ENCODE results near the gene LMCD1. TPM values are rescaled to one million over a fixed set of nuclear protein-coding genes. Genes with fewer than 3 reads are reported as not detected.

Gene LMCD1
- total and polyA plus RNA-seq, 2 of the 8 experiments (the other 6 are each of a cell fraction or from before 2014, with no cell fraction given), result 12.3 to 26.5 TPM

DNA sequence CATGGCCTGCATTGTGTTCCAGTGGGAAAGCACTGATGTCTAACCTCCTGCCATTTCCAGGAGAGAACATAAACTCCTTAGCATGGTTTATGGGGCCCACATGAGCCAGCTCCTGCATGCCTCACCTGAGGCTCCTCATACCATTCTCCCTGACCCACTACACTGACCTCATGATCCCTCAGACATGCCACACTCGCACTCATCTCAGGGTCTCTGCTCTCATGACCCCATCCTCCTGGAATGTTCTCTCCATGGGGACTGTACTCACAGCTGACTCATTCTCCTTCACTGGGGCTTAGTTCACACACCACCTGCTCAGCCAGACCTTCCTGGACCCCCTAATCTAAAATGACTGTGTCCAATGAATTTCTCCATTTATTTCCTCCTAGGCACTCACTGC is 4.0 kb upstream of the LMCD1 start (continued):
- TF ChIP-seq, protein P1, sequence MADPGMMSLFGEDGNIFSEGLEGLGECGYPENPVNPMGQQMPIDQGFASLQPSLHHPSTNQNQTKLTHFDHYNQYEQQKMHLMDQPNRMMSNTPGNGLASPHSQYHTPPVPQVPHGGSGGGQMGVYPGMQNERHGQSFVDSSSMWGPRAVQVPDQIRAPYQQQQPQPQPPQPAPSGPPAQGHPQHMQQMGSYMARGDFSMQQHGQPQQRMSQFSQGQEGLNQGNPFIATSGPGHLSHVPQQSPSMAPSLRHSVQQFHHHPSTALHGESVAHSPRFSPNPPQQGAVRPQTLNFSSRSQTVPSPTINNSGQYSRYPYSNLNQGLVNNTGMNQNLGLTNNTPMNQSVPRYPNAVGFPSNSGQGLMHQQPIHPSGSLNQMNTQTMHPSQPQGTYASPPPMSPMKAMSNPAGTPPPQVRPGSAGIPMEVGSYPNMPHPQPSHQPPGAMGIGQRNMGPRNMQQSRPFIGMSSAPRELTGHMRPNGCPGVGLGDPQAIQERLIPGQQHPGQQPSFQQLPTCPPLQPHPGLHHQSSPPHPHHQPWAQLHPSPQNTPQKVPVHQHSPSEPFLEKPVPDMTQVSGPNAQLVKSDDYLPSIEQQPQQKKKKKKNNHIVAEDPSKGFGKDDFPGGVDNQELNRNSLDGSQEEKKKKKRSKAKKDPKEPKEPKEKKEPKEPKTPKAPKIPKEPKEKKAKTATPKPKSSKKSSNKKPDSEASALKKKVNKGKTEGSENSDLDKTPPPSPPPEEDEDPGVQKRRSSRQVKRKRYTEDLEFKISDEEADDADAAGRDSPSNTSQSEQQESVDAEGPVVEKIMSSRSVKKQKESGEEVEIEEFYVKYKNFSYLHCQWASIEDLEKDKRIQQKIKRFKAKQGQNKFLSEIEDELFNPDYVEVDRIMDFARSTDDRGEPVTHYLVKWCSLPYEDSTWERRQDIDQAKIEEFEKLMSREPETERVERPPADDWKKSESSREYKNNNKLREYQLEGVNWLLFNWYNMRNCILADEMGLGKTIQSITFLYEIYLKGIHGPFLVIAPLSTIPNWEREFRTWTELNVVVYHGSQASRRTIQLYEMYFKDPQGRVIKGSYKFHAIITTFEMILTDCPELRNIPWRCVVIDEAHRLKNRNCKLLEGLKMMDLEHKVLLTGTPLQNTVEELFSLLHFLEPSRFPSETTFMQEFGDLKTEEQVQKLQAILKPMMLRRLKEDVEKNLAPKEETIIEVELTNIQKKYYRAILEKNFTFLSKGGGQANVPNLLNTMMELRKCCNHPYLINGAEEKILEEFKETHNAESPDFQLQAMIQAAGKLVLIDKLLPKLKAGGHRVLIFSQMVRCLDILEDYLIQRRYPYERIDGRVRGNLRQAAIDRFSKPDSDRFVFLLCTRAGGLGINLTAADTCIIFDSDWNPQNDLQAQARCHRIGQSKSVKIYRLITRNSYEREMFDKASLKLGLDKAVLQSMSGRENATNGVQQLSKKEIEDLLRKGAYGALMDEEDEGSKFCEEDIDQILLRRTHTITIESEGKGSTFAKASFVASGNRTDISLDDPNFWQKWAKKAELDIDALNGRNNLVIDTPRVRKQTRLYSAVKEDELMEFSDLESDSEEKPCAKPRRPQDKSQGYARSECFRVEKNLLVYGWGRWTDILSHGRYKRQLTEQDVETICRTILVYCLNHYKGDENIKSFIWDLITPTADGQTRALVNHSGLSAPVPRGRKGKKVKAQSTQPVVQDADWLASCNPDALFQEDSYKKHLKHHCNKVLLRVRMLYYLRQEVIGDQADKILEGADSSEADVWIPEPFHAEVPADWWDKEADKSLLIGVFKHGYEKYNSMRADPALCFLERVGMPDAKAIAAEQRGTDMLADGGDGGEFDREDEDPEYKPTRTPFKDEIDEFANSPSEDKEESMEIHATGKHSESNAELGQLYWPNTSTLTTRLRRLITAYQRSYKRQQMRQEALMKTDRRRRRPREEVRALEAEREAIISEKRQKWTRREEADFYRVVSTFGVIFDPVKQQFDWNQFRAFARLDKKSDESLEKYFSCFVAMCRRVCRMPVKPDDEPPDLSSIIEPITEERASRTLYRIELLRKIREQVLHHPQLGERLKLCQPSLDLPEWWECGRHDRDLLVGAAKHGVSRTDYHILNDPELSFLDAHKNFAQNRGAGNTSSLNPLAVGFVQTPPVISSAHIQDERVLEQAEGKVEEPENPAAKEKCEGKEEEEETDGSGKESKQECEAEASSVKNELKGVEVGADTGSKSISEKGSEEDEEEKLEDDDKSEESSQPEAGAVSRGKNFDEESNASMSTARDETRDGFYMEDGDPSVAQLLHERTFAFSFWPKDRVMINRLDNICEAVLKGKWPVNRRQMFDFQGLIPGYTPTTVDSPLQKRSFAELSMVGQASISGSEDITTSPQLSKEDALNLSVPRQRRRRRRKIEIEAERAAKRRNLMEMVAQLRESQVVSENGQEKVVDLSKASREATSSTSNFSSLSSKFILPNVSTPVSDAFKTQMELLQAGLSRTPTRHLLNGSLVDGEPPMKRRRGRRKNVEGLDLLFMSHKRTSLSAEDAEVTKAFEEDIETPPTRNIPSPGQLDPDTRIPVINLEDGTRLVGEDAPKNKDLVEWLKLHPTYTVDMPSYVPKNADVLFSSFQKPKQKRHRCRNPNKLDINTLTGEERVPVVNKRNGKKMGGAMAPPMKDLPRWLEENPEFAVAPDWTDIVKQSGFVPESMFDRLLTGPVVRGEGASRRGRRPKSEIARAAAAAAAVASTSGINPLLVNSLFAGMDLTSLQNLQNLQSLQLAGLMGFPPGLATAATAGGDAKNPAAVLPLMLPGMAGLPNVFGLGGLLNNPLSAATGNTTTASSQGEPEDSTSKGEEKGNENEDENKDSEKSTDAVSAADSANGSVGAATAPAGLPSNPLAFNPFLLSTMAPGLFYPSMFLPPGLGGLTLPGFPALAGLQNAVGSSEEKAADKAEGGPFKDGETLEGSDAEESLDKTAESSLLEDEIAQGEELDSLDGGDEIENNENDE (IDR thresholded peaks at IDR 0.05; ENCODE audit: insufficient replicate concordance, low read length), result no peak
- no peak for TF ChIP-seq HDAC6 (IDR thresholded peaks at IDR 0.05; ENCODE audit: low read depth, low read length)
- no peak for TF ChIP-seq SAP30 (IDR thresholded peaks at IDR 0.05; ENCODE audit: insufficient read depth, insufficient replicate concordance, low read length)
- TF ChIP-seq SP4 (IDR thresholded peaks at IDR 0.05; ENCODE audit: low read length), result no peak
- TF ChIP-seq POU5F1 (IDR thresholded peaks at IDR 0.05; ENCODE audit: low read depth, low read length), result no peak
- TF ChIP-seq NANOG (IDR thresholded peaks at IDR 0.05; ENCODE audit: insufficient read depth, low read depth, low read length, poor library complexity, severe bottlenecking), result no peak
- no peak for TF ChIP-seq BRCA1 (IDR thresholded peaks at IDR 0.05; ENCODE audit: low read depth, low read length)
- no peak for TF ChIP-seq POLR2A (IDR thresholded peaks at IDR 0.05; ENCODE audit: control extremely low read depth in 1 of 2, low read depth in 2 of 2, low read length in 2 of 2)
- TF ChIP-seq TBP (IDR thresholded peaks at IDR 0.05; ENCODE audit: low read depth, low read length), result no peak
- no peak for TF ChIP-seq KDM5A (IDR thresholded peaks at IDR 0.05; ENCODE audit: low read length)
- TF ChIP-seq, protein P2, sequence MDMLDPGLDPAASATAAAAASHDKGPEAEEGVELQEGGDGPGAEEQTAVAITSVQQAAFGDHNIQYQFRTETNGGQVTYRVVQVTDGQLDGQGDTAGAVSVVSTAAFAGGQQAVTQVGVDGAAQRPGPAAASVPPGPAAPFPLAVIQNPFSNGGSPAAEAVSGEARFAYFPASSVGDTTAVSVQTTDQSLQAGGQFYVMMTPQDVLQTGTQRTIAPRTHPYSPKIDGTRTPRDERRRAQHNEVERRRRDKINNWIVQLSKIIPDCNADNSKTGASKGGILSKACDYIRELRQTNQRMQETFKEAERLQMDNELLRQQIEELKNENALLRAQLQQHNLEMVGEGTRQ (IDR thresholded peaks at IDR 0.05; ENCODE audit: low read length), result no peak
- no peak for TF ChIP-seq RXRA (IDR thresholded peaks at IDR 0.05; ENCODE audit: insufficient read depth, low read depth, low read length)

Measured in H1 (cell line).